MM.1S (cell line): ENCODE measurements around the gene TOLLIP.

Experiments
- DNase-seq: peaks from one replicate; pipeline ENCODE4 v3.0.0-alpha.2; 2015
- H2AFZ ChIP-seq: fragments of 300-600 bp; sonication (generic); 2 replicates; pipeline ENCODE4 v1.6.0; 2016; ENCODE audit warnings: antibody characterized with exemption, low read length
- H3F3A ChIP-seq: fragments of 300-600 bp; sonication (generic); 2 replicates; pipeline ENCODE4 v1.6.1; 2016; ENCODE audit warnings: mild to moderate bottlenecking, antibody characterized with exemption, low read length, moderate library complexity, mixed read lengths; ENCODE audit not compliant: insufficient read depth
- H3K27ac ChIP-seq: fragments of 300-600 bp; sonication (generic); 2 replicates; pipeline ENCODE4 v1.5.1; 2016; ENCODE audit warnings: mild to moderate bottlenecking, low read length
- H3K27me3 ChIP-seq: fragments of 300-600 bp; sonication (generic); replicated peaks from 2 replicates; pipeline ENCODE4 v1.6.0; 2016; ENCODE audit warnings: low read length; ENCODE audit not compliant: insufficient read depth
- H3K36me3 ChIP-seq: fragments of 300-600 bp; sonication (generic); replicated peaks from 2 replicates; pipeline ENCODE4 v1.6.1; 2016; ENCODE audit warnings: mild to moderate bottlenecking, low read length, mixed read lengths; ENCODE audit not compliant: insufficient read depth
- H3K4me1 ChIP-seq: fragments of 300-600 bp; sonication (generic); 2 replicates; pipeline ENCODE4 v1.6.1; 2016; ENCODE audit warnings: low read length, mixed read lengths
- H3K4me2 ChIP-seq: fragments of 300-600 bp; sonication (generic); 2 replicates; pipeline ENCODE4 v1.6.0; 2016; ENCODE audit warnings: low read depth, low read length
- H3K4me3 ChIP-seq: fragments of 300-600 bp; sonication (generic); 2 replicates; pipeline ENCODE4 v1.5.1; 2016; ENCODE audit warnings: low read length, mixed read lengths
- H3K79me2 ChIP-seq: fragments of 300-600 bp; sonication (generic); 2 replicates; pipeline ENCODE4 v1.6.1; 2016; ENCODE audit warnings: mixed run types, low read length, mixed read lengths
- H3K9ac ChIP-seq: fragments of 300-600 bp; sonication (generic); 2 replicates; pipeline ENCODE4 v1.6.1; 2016; ENCODE audit warnings: low read length, mixed read lengths
- H3K9me2 ChIP-seq: fragments of 300-600 bp; sonication (generic); replicated peaks from 2 replicates; pipeline ENCODE4 v1.6.1; 2016; ENCODE audit warnings: mild to moderate bottlenecking, low read length, mixed read lengths; ENCODE audit not compliant: insufficient read depth
- H3K9me3 ChIP-seq: fragments of 300-600 bp; sonication (generic); replicated peaks from 2 replicates; pipeline ENCODE4 v1.6.1; 2016; ENCODE audit warnings: mild to moderate bottlenecking, low read length, mixed read lengths; ENCODE audit not compliant: insufficient read depth
- H4K20me1 ChIP-seq: fragments of 300-600 bp; sonication (generic); 2 replicates; pipeline ENCODE4 v1.6.1; 2016; ENCODE audit warnings: mild to moderate bottlenecking, low read length, moderate library complexity, mixed read lengths; ENCODE audit not compliant: insufficient read depth
- CTCF ChIP-seq: fragments of 300-600 bp; sonication (generic); IDR thresholded peaks from 2 replicates; pipeline ENCODE4 v1.5.1; 2016; ENCODE audit warnings: antibody characterized with exemption, low read length, mixed read lengths
- EZH2 ChIP-seq: fragments of 300-600 bp; sonication (generic); optimal IDR thresholded peaks from 2 replicates; pipeline ENCODE3; 2017; ENCODE audit warnings: low read depth, mild to moderate bottlenecking, antibody characterized with exemption, low read length, mixed read lengths
- EZH2phosphoT487 ChIP-seq: fragments of 300-600 bp; sonication (generic); IDR thresholded peaks from 2 replicates; pipeline ENCODE4 v1.6.1; 2018; ENCODE audit warnings: antibody characterized with exemption, low read length

The TOLLIP gene

GRCh38 chr11:1237128-1237580, 72.3 kb downstream of the TOLLIP start:
- TF ChIP-seq EZH2phosphoT487 (no peak), CTCF (no peak), EZH2 (no peak)
- H3K27me3 ChIP-seq = peaks cover 72% of the 10 kb centered on the region
- no peaks in the 10 kb centered on the region for H3K36me3 ChIP-seq
- DNase-seq = no peak
- H3K4me2 ChIP-seq = no peak overlapping the region
- H4K20me1 ChIP-seq = no peaks in the 10 kb centered on the region
- no peaks in the 10 kb centered on the region for H3F3A ChIP-seq
- no peaks in the 10 kb centered on the region for H3K9me2 ChIP-seq
- H3K9ac ChIP-seq = no peak overlapping the region
- H2AFZ ChIP-seq = no peak overlapping the region
- H3K9me3 ChIP-seq = no peaks in the 10 kb centered on the region
- no peaks in the 10 kb centered on the region for H3K4me1 ChIP-seq
- H3K79me2 ChIP-seq = no peaks in the 10 kb centered on the region
- H3K4me3 ChIP-seq = no peak overlapping the region
- no peak overlapping the region for H3K27ac ChIP-seq

- TF ChIP-seq CTCF (no peak), EZH2 (no peak), EZH2phosphoT487 (no peak)
- no peaks in the 10 kb centered on the region for H3K9me3 ChIP-seq
- H4K20me1 ChIP-seq = no peaks in the 10 kb centered on the region
Observed at GRCh38 chr11:1236316-1237127, 72.9 kb downstream of the TOLLIP start.

GRCh38 chr11:1235901-1236315, 73.5 kb downstream of the TOLLIP start:
- no peaks in the 10 kb centered on the region for H3F3A ChIP-seq
- peaks cover 73% of the 10 kb centered on the region for H3K27me3 ChIP-seq
- no peak overlapping the region for H3K4me3 ChIP-seq
- DNase-seq = no peak
- TF ChIP-seq EZH2 (no peak), EZH2phosphoT487 (no peak), CTCF (no peak)
- no peak overlapping the region for H2AFZ ChIP-seq
- H3K9me2 ChIP-seq = no peaks in the 10 kb centered on the region
- H3K9me3 ChIP-seq = no peaks in the 10 kb centered on the region
- no peak overlapping the region for H3K27ac ChIP-seq
- no peaks in the 10 kb centered on the region for H3K79me2 ChIP-seq
- H3K4me1 ChIP-seq = no peaks in the 10 kb centered on the region
- H4K20me1 ChIP-seq = no peaks in the 10 kb centered on the region
- H3K9ac ChIP-seq = no peak overlapping the region
- H3K36me3 ChIP-seq = no peaks in the 10 kb centered on the region
- no peak overlapping the region for H3K4me2 ChIP-seq

More at GRCh38 chr11:1236316-1237127, 72.9 kb downstream of the TOLLIP start:
- Histone ChIP-seq H2AFZ (no peak overlapping the region), H3F3A (no peaks in the 10 kb centered on the region), H3K9me2 (no peaks in the 10 kb centered on the region), H3K4me1 (no peaks in the 10 kb centered on the region), H3K4me3 (no peak overlapping the region), H3K79me2 (no peaks in the 10 kb centered on the region), H3K4me2 (no peak overlapping the region), H3K9ac (no peak overlapping the region), H3K27me3 (peaks cover 71% of the 10 kb centered on the region), H3K36me3 (no peaks in the 10 kb centered on the region), H3K27ac (no peak overlapping the region)
- no peak for DNase-seq
